HG03280 (cell line): Measurements from ENCODE around the gene CD8A.
"Not testable (repeated sequence)": the region's sequence is repeated elsewhere in the genome, so short reads cannot be mapped to it uniquely, and the experiment has no call there.

Source experiments
- ATAC-seq: cut with Tn5 transposase; IDR thresholded peaks from one replicate; pipeline ENCODE4 v1.9.1; 2021; ENCODE audit warnings: mild to moderate bottlenecking, moderate library complexity; ENCODE audit not compliant: unreplicated experiment

The CD8A gene

DNA sequence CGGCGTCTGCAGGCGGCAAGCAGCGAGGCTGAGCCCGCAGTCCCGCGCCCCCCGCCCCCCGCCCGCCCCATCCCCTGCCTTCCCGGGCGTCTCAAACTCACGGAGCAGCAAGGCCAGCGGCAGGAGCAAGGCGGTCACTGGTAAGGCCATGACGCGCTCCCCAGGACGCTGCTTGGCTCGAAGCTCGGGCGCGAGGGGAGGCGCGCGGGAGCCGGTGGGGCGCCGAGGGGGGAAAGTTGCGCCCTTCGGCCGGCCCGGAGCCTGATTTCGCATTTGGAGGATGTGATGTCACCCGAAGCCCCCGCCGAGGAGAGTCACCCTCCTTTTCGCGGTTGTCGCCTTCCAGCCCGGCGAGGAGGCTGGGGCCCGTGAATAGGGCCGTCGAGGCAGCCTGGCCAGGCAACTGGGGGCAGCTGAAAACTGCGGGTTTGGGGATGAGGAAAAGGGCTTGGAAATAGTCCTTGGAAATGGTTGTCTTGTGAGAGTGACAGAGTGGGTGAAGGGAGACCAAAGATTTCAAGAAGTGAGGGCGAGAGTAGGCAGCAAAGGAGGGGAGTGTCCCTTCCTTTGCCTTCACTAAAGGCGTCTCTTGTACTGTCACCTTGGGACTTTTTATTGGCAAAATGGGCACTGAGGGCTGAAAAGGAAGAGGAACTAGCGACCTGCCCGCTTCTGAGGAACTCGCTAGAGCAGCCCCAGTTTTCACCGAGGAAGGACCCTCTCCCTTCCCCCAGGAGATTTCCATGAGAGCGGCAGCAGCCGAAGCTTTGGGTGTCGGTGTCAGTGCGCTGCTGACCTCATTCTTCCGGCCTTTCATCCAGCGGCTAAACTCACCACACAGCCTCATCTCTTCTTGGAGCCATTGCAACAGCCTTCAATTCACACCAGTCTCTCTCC lies at the start of gene CD8A:
Gene CD8A (minus strand): TSS at position 238 of the 897 bp plus-strand sequence. CDS start 88 bp downstream, at position 150.
- ATAC-seq, result no peak

DNA sequence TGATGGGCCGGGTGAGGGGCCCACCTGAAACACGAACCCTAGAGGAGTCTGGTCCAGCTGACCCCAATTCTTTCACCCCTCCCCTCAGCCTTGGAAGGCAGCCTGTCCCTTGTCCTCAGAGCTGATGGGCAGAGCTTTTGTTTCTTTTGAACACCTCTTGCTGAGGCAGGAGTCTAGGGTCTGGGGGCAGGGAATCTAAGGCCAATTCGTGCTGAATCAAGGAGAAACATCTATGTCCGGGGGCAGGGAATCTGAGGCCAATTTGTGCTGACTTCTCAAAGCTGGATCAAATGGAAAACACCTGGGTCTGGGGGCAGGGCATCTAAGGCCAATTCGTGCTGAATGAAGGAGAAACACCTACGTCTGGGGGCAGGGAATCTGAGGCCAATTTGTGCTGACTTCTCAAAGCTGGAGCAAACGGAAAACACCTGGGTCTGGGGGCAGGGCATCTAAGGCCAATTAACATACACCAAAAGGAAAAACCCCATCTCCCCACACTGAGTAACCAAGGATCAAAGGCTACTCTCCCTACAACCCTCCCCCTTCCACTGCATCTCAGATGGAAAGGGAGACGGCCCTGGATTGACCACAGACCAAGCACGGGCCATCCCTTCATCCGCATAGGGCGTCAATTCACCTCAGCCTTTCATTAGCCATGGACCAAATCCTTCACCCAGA lies 49.3 kb upstream of the CD8A start:
- ATAC-seq, result not testable (repeated sequence)

DNA sequence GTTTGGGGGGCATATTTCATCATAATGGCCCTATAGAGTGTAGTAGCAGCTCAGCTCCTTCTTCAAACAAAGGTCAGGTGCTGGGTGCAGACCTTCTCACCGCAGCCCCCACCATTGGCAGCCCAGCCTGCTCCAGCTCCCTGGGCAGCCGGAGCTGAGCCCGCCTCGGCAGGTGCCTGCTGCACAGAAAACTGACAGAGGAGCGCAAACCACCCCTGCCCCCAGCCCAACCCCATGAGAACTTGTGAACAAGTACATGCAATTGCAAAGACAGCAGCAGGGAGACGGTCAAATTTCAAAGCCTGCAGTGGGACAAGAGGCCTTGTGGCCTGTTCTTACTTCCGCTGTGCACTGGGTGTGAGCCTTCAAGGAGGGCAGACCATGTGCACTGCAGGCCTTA lies 48.7 kb upstream of the CD8A start:
- not testable (repeated sequence) for ATAC-seq

DNA sequence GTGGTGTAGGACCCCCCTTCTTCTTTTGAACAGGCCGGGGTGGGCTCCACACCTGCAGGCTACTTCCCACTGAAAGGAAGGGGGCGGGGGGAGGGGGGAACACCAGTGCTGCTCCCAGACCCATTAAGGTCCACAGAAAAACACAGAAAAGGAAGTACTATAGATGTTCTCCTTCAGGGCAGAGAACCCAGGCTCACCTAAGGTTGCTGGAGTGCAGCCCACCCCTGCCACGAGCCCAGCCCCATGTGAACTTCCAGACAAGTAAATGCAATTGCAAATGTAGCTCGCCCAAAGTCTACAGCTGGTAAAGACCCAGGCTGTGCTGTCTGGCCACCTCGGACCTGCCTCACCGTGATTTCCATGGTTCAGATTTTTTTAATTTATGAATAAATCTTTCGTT lies 47.0 kb upstream of the CD8A start:
- ATAC-seq, result not testable (repeated sequence)

DNA sequence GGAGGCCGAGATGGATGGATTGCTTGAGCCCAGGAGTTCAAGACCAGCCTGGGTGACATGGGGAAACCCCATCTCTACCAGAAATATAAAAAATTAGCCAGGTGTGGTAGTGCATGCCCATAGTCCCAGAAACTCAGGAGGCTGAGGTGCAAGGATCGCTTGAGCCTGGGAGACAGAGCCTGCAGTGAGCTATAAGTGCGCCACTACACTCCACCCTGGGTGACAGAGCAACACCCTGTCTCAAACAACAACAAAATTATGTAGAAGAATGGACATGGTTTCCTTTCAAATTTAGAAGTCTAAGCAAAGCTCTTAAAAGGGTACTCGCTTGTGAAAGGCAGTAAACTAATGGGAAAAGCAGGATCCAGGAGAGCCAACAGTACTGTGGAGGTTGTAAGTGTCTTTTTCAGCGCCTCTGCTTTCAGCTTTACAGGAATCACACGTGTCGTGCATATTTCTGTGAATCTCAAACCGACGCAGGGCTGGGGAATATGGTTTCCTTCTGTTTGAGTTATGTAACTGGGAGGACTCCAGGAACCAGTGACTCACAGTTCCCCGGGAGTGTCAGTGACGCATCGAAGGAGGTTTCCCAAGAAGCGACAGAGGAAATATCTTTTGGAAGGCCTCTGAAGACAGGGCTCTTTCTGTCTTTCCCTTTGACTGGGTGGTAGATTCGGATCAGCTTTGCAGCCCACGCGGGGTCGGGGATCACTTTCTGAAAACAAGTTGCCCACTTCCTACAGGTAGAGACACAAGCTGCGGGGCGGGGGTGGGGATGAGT lies 46.4 kb upstream of the CD8A start:
- ATAC-seq, result not testable (repeated sequence)

DNA sequence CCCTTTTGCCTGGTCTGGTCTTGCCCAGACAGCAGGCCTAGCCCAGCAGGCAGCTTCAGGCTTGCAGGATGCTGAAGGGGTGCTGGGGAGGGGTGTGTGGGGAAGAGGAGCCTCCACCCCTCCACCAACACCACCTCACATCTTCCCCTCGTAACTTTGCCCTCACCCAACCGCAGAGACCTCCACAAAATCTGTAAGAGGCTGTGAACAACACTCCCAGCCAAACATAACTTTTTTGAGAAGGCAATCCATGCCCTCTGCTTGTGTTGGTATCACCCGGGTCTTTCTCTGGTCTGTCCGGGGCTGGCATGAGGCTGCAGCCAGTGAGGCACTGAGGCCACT lies 44.8 kb upstream of the CD8A start:
- ATAC-seq, result not testable (repeated sequence)

DNA sequence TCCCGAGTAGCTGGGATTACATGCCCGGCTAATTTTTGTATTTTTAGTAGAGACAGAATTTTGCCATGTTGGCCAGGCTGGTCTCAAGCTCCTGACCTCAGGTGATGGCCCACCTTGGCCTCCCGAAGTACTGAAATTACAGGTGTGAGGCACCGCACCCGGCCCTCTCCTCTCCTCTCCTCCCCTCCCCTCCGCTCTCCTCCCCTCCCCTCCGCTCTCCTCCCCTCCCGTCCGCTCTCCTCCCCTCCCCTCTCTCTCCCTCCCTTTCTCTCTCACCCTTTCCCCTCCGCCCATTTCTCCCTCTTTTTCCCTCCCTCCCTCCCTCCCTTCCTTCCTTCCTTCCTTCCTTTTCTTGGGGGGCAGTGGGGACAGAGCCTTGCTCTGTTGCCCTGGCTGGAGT lies 42.6 kb upstream of the CD8A start:
- ATAC-seq, result no peak

DNA sequence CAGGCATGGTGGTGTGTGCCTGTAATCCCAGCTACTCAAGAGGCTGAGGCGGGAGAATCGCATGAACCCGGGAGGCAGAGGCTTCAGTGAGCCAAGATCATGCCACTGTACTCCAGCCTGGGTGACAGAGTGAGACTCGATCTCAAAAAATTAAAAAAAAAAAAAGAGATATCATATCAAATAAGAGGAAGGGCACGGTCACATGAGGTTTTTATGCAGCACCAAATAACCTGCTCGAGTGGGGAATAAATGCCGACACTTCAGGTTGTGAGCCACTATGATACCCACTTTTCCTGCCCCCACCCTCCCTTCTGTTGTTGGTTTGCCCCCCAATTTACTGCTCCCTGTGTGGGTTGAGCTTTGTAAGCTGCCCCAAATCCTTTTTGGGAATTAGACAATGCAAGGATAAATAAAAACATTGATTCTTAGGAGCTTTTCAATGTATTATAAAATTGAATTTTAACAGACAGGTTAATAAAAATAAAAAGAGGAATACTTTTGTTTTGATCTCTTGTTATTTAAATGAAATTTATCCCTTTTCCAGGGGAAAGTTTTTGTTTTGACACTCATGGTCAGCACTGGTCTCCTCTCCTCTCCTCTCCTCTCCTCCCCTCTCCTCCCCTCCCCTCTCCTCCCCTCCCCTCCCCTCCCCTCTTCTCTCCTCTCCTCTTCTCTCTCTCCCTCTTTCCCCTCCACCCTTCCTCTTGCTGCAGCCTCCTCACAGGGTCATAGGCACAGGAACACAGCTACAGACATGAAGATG lies 41.8 kb upstream of the CD8A start:
- no peak for ATAC-seq

DNA sequence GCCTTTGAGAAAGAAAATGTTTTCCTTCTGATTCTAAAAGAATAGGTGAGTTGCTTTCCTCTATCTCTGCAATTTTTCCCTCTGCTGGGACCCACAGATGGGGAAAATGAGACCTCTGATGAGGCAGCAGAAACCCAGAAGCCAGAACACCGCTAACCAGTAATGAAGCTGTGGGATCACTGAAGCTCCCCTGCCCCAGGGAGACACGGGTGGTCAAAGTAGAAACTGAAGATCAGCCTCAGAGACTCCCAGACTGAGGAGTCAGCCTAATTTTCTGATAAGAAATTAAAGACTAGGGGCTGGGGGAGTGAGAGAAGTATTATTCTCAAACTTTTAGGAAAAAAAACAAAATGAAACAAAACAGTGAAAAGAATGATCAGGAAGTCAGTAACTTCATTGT lies 40.8 kb upstream of the CD8A start:
- no peak for ATAC-seq

DNA sequence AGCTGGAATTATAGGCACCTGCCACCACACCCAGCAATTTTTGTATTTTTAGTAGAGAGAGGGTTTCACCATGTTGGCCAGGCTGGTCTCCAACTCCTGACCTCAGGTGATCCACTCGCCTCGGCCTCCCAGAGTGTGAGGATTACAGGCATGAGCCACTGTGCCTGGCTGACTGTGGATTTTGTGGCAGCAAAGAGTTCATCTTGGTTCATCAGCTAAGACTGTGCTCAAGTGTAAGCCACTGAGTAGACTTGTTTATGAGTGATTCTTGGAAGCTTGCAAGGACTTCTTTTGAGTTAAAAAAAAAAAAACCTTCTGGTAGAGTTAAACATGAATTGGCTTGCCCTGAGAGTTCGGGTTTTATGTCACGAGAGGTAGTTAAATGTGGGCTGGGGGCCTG lies 36.2 kb upstream of the CD8A start:
- ATAC-seq, result no peak

DNA sequence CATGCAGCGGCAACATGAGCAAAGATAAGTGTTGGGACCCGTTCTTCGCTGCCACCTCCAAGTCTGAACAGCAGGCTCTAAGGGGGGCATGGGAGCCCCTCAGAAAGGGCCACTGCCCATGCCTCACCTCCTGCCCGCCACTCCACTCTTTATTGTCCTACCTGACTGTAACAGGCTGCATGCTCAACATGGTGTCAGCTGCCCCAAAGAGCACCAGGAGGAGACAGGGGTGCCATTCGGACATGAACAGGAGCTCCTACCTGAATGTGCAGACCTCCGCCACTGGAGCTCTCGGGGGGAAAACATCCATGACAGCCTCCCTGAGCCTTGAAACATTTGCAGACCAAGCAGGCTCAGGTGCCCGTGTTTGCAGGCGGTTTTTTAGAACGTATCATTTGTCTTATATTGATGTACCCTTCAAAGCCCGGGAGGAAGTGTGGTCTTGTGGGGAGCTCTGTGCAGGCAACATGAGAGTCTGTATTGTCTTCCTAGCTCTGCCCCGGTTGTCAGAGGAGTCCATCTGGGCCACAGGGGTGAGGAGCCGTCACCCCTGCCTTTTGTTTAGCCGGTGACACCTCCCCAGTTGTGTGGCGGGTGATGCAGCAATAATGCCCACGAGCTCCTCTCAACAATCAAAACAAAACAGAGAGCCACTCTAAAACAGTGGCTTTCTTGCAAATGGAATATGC lies 35.1 kb upstream of the CD8A start:
- no peak for ATAC-seq

DNA sequence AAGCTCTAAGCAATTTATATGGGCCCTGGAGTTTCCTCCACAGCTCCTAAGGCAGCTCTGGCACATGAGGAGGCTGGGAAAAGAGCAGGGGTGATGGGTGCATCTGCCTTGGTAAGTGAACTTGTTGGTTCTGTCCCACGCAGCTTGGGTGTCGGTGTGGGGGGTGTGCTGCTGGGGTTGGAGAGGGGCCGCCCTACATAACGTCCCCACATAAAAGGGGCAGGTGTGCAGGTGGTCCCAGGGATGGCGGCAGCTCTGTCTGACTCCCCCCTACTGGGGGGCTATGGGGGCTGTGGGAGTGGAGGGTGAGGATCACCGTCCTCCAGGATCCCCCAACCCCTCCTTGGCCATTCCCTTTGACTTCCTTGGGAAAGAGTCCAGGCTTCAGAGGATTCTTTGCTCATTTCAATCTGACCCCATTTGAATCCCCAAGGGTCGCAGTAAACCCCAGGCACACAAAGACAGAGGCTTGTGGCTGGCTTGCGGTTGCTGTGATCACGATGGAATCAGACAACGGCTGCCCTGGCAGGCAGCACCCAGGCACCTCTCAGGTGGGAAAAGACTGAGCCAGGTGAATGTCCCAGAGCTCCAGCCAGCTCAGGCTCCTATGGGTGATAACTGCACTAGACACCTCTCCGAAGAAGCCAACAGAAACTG lies 34.5 kb upstream of the CD8A start:
- ATAC-seq, result no peak

DNA sequence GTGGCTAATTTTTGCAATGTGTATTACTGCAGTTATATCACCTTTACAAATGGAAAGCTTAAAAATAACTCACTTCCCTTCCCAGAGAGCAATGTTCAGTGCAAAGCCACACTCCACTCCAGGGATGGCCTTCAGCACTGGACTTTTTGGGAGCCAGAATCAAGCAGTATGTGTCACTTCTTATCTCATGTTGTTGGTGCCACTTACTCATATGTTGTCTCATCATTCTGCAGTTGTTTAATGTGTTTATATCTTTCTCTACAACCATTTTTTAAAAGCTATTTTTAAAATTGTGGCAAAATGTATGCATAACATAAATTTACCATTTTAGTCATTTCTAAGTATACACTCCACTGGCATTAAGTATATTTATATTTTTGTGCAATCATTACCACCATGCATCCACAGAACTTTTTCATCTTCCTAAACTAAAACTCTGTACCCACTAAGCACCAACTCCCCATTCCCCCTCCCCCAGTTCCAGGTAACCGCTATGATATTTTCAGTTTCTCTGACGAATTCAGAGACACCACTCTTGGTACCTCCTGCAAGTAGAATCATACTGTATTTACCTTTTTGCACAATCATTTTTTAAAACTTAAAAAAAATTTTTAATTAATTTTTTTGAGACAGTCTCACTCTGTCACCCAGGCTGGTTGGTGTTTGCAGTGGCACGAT lies 32.1 kb upstream of the CD8A start:
- ATAC-seq, result no peak

DNA sequence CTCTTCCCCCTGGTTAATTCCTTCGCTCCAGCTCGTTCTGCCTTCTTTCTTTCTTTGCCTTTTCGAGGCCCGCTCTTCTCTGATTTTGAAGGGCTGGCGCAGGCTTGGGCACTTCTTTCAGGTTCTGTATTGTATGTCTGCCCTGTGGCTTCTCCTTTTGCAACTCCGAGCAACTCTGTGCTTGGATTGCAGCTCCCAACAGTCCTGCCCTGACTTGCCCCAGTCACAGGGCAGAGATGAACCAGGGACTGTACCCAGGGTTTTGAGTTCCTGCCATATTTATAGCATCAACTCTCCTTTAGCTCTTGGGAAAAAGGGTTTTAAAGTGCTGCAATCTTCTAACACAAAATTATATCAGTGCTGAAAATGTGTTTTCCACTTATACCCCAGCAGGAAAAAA lies 31.1 kb upstream of the CD8A start:
- no peak for ATAC-seq

DNA sequence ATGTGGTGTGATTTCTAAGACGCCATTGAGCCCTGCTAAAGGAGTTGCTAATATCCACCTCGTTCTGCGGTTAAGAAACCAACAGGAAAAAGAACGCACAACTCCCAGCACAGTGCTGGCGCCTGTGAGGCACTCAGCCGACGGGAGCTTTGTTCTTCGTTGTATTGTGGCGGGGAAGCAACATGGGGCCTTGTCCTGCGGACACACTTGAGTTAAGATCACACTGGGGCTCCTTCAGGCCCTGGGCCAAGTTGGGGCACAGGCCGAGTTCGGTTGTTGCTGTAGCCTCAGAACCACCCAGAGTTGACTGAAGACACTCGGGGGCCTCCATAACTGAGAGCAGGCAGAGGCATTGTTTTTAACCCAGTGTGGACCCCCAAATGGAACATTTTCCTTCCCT lies 30.6 kb upstream of the CD8A start:
- no peak for ATAC-seq

DNA sequence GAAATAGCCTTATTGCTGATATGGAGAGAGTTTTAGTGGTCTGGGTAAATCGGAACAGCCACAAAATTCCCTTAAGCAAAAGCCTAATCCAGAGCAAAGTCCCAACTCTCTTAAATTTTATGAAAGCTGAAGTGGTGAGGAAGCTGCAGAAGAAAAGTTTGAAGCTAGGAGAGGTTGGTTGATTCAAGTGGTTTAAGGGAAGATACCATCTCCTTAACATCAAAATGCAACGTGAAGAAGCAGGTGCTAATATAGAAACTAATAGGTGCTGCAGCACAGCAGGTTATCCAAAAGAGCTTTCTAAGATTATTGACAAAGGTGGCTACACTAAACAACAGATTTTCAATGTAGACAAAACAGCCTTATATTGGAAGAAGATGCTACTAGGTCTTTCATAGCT lies 28.2 kb upstream of the CD8A start:
- ATAC-seq, result no peak

DNA sequence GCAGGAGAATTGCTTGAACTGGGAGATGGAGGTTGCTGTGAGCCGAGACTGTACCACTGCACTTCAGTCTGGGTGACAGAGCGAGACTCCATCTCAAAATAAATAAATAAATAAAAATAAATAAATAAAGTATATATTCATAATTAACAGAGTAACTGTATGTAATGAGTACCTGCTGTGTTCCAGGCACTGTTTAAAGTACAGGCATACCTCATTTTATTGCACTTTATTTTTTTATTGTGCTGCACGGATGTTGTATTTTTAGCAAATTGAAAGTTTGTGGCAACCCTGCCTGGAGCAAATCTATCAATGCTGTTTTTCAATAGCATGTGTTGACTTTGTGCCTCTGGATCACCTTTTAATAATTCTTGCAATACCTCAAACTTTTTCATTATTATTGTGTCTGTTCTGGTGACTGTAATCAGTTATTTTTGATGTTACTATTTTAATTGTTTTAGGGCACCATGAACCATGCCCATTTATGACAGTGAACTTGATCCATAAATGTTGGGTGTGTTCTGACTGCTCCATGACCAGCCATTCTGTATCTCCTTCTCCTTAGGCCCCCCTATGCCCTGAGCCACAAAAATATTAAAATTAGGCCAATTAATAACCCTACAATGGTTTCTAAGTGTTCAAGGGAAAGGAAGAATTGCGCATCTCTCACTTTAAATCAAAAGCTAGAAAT lies 27.5 kb upstream of the CD8A start:
- ATAC-seq, result no peak

DNA sequence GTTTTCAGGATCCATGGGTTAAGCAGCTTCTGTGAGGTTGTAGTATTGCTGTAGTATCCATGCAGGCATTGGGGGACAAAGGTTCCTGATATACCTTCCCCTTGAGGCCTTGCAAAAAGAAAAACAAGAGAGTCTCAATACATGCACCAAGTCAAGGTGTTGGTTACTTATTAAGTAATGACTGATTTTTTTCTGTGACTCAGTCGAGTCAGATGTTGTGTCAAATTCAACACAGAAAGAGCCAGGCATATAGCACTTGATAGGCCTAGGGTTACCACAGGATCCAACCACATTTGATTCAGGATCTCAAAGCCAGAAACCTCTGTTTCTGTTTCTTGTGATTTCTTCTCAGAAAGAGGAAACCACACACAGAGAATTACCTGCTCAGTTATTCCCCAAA lies 24.9 kb upstream of the CD8A start:
- ATAC-seq, result no peak
